CD4-positive, alpha-beta T cell treated with Interleukin-17A for 1 hour (primary cell): ENCODE data around the gene MCF2L2.

ENCODE experiments used
- DNase-seq: peaks from one replicate; pipeline ENCODE4 v3.0.0-alpha.2; 2020

Gene MCF2L2

GRCh38 chr3:183226333-183226890, 202.0 kb downstream of the MCF2L2 start:
- no peak for DNase-seq

- peak; percentile 28 for DNase-seq
These were observed 204.0 kb downstream of the MCF2L2 start for GRCh38 chr3:183224180-183224970.

- no peak for DNase-seq
These were observed 205.7 kb downstream of the MCF2L2 start for GRCh38 chr3:183222631-183223235.

GRCh38 chr3:183220828-183221227, 207.6 kb downstream of the MCF2L2 start:
- no peak for DNase-seq

GRCh38 chr3:183218826-183219225, 209.6 kb downstream of the MCF2L2 start:
- peak; percentile 19 for DNase-seq

- no peak for DNase-seq
These were observed 210.7 kb downstream of the MCF2L2 start for GRCh38 chr3:183217548-183218332.

- no peak for DNase-seq
These were observed 212.7 kb downstream of the MCF2L2 start for GRCh38 chr3:183215591-183216202.

- DNase-seq, result no peak
These were observed 214.2 kb downstream of the MCF2L2 start for GRCh38 chr3:183214277-183214612.

GRCh38 chr3:183213415-183214276, 214.8 kb downstream of the MCF2L2 start:
- DNase-seq, result no peak

- peak; percentile 14 for DNase-seq
These were observed 215.9 kb downstream of the MCF2L2 start for GRCh38 chr3:183212565-183212964.

- DNase-seq, result no peak
These were observed 216.3 kb downstream of the MCF2L2 start for GRCh38 chr3:183212096-183212495.

GRCh38 chr3:183211352-183211751, 217.1 kb downstream of the MCF2L2 start:
- no peak for DNase-seq

- DNase-seq, result no peak
These were observed 217.5 kb downstream of the MCF2L2 start for GRCh38 chr3:183210862-183211341.

- no peak for DNase-seq
These were observed 218.1 kb downstream of the MCF2L2 start for GRCh38 chr3:183210341-183210740.

- no peak for DNase-seq
These were observed 219.6 kb downstream of the MCF2L2 start for GRCh38 chr3:183208800-183209199.

- no peak for DNase-seq
These were observed 220.2 kb downstream of the MCF2L2 start for GRCh38 chr3:183208260-183208659.

GRCh38 chr3:183203670-183204069, 224.7 kb downstream of the MCF2L2 start:
- DNase-seq, result no peak

- DNase-seq, result peak; percentile 48
These were observed 226.3 kb downstream of the MCF2L2 start for GRCh38 chr3:183202004-183202722.

GRCh38 chr3:183198939-183199338, 229.5 kb downstream of the MCF2L2 start:
- no peak for DNase-seq

- no peak for DNase-seq
These were observed 230.7 kb downstream of the MCF2L2 start for GRCh38 chr3:183197734-183198133.

GRCh38 chr3:183195266-183195665, 233.2 kb downstream of the MCF2L2 start:
- no peak for DNase-seq
